GM18499 (cell line): ENCODE results near the gene CEP350.
"Not testable (repeated sequence)": the region's sequence is repeated elsewhere in the genome, so short reads cannot be mapped to it uniquely, and the experiment has no call there.

ENCODE experiments used
- ATAC-seq: cut with Tn5 transposase; IDR thresholded peaks from one replicate; pipeline ENCODE4 v1.9.1; 2021; ENCODE audit warnings: moderate number of reproducible peaks; ENCODE audit not compliant: insufficient read depth, unreplicated experiment

Gene CEP350

GRCh38 chr1:179984101-179984500, 29.5 kb downstream of the CEP350 start:
- ATAC-seq = no peak

- ATAC-seq = no peak
These were observed 30.3 kb downstream of the CEP350 start for GRCh38 chr1:179984942-179985341.

GRCh38 chr1:179990847-179991246, 36.2 kb downstream of the CEP350 start:
- no peak for ATAC-seq

GRCh38 chr1:179995576-179995975, 41.0 kb downstream of the CEP350 start:
- no peak for ATAC-seq

DNA sequence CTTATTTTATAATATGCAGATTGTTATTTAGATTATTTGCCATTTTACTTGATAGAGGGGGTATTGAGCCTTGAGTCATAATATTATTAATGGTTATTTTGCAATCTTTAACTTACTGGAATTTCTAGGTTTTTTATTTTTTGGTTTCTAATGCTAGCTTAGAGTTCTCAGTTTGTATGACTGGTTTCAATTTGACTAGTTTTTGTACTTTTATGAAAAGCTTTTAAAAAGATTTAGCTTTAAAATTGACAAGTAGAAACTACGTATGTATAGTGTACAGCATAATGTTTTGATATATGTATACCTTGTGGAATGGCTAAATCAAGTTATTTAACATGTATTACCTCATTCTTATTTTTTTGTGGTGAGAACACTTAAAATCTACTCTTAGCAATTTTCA, 41.5 kb downstream of the CEP350 start:
- ATAC-seq = no peak

DNA sequence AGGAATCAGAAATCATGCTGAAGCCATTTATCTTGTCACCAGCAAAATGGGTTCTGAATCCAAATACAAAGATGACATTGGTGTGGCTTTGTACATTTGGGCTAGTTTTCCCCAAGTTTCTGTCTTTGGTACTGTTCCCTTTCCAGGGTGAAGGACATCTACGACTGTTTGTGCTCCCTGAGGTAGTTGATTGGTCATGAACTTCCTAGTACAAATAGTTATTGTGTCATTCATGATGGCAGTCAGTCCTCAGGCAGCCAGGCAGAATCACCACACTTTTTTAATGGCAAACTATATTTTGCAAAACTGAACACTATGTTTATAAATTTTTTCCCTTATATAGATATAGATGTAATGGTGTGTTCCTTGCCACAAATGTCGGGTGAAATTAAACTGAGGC, 46.0 kb downstream of the CEP350 start:
- ATAC-seq = no peak

DNA sequence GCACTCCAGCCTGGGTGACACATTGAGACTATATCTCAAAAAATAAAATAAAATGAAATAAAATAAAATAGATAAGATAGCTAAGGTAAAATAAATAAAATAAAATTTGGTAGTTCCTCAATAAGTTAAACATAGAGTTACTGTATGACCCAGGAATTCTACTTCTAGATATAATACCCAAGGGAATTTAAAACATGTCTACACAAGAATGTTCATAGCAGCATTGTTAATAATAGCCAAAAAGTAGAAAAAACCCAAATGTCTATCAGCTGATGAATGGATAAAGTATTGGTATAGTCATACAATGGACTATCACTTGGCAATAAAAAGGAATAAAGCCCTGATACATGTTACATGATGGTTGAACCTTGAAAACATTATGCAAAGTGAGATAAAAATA, 47.8 kb downstream of the CEP350 start:
- ATAC-seq = no peak

DNA sequence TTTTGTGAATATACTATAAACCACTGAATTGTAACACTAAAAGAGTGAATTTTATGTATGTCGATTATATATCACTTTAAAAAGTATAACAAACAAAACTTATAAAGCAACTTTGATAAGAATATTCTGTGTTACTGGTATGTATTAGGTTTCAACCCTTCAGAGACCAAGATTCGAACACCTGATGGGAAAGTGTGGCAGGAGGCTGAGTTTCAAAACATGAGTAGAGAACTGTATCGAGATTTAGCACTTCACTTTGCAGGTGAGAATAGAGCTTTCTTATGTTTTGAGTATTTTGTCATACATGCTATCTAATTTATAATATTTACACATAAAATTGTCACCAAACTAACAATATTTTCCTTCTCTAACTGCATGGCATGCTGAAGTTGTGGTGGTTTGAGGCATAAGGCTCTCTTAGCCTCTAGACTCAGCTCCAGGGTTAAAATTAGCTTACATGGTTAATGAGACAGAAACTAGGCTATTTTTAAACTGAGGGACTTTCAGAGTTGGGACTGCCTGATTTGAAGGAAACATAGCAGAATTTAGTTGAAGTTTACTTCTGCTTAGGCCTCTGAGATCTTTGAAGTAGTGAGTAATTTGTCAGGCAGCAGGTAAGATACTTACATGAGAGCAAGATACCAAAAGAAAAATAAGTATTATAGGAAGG, 48.6 kb downstream of the CEP350 start:
- ATAC-seq = peak; percentile 90

DNA sequence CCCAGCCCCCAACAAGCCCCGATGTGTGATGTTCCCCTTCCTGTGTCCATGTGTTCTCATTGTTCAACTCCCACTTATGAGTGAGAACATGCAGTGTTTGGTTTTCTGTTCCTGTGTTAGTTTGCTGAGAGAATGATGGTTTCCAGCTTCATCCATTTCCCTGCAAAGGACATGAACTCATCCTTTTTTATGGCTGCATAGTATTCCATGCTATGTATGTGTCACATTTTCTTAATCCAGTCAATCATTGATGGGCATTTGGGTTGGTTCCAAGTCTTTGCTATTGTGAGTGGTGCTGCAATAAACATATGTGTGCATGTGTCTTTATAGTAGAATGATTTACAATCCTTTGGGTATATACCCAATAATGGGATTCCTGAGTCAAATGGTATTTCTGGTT, 52.2 kb downstream of the CEP350 start:
- not testable (repeated sequence) for ATAC-seq

GRCh38 chr1:180020017-180020416, 65.4 kb downstream of the CEP350 start:
- no peak for ATAC-seq

DNA sequence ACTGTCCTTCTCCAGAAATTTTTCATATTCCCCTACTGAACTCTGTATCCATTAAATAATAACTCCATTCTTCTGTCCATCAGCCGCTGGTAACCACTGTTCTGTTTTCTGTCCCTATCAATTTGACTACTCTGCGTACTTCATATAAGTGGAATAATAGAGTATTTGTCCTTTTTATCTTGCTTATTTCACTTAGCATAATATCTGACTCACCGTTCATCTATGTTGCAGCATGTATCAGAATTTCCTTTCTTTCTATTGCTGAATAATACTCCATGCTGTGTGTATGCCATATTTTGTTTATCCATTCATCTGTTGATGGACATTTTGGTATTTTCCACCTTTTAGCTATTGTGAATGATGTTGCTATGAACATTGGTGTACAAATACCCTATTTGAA, 71.9 kb downstream of the CEP350 start:
- no peak for ATAC-seq

DNA sequence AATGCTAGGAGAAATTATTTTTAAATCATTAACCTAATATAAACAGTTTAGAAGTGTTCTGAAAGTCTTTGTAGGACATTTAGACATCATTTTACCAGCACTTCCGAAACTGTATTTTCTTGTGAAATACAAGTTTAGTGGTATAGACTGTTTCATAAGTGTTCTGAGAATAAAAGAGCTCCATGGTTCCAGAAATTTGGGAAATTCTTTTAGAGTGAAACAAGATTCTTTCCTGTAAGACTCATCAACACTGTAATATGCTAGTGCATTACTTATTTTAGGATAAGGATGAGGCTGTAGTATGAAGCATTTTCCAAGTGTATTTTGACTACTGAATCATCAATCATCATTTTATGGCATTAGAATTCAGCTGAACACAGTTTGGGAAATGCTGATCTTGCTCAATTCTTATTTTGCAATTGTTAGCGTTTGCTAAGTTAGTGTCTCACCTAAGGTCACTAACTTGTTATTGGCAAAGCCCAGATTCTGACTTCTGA, 73.4 kb downstream of the CEP350 start:
- ATAC-seq = no peak

DNA sequence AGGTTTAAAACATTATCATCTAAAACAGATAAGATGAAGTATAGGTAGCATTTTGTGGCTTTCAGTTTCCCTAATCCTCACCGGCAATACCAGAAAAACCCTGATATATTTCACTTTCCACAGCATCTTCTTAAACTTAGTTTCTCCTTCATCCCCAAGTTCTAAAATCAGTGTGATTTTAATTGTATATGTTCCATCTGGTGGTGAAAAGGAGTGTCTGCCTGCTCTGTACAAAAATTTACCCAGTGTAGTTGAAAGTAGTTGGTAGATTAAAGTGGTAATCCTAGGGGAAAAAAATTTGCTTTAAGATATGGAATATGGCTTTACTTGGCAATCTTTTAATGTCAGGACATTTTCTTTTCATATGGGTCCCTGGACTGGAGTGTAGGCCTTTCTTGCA, 74.3 kb downstream of the CEP350 start:
- no peak for ATAC-seq

GRCh38 chr1:180029524-180030135, 75.0 kb downstream of the CEP350 start:
- no peak for ATAC-seq

DNA sequence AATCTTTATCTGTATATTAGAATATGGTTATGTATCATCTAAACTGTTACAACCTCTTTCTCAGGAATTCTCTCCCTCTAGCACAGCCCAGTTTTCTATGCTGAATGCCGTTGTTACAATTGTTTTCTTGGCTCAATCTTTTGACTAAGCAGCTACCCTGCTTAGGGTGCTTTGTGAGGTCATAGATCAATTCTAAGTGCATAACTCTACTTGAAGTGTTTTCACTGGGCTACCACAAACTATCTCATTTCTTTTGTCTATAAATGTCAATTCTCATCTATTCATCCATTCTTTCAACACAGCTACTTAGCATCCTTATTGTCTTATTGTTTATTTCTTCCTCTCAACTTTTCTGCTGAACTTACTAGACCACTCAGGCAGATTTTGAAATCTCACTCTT, 77.1 kb downstream of the CEP350 start:
- no peak for ATAC-seq

DNA sequence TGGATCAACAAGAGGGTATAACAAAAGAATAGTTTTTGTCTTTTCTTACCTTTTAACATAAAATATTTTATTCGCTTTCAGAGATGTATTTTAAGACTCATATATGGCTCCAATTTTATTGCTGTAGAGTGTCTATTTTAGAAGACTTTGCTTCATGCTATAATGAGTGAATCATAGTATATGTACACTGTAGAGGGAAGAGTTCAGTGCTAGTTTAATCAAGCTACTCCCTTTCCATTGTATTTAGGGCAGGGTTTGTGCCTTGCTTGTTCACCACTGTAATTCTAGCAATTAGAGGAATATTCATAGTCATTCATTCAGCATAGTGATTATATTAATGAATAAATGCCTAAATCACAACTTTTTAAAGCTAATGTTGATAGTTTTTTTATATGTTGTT, 78.8 kb downstream of the CEP350 start:
- no peak for ATAC-seq

DNA sequence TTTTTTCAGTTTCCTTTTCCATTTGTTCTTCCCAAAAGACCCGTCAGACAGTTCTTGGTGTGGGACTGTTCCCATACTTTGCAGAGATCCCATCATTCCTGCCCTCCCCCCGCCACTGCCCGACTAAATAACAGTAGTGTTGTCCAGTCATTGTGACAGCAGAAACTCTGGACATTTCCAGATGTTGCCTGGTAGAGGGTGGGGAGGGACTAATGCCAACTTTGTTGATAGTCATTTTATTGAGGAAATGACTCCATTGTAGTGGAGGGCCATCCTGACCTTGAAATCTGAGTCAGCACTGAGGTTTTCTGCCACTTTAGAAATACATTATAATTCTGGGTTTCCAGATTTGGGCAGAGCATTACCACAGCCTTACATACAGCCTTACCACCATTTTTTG, 85.4 kb downstream of the CEP350 start:
- no peak for ATAC-seq

- ATAC-seq = no peak
These were observed 87.0 kb downstream of the CEP350 start for GRCh38 chr1:180041582-180041981.

DNA sequence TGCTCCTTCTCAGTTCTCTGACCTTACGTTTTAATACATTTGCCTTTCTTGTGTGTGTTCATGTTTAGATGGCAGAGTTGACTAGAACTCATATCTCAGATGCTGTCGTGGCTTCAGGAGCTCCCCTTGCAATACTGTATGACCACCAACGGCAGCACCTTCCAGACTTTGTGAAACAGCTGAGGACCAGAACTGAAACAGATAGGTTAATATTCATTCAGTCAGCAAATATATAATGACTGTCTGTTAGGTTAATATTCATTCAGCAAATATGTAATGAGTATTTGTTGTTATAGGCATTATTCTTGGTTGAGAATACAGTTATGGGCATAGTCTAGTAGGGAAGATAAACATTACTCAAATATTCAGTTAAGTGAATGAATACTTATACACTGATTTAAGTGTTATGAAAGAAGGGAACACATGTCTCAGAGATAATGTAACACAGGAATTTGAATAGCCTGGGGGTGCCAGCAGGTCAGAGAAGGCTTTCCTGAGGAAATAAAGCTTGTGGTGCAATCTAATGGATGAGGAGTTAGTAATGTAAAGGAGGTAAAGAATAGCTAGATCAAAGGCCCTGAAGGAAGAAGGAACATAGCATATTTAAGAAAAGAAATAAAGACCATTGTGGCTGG, 88.5 kb downstream of the CEP350 start:
- ATAC-seq = no peak

- ATAC-seq = no peak
These were observed 89.2 kb downstream of the CEP350 start for GRCh38 chr1:180043785-180044184.

GRCh38 chr1:180046674-180047073, 92.1 kb downstream of the CEP350 start:
- no peak for ATAC-seq
